HG02678 (cell line): ENCODE results near the gene ZBTB38.

ENCODE experiments used
- ATAC-seq: cut with Tn5 transposase; IDR thresholded peaks from one replicate; pipeline ENCODE4 v1.9.1; 2021; ENCODE audit warnings: mild to moderate bottlenecking, moderate library complexity; ENCODE audit not compliant: unreplicated experiment

ZBTB38 gene, protein sequence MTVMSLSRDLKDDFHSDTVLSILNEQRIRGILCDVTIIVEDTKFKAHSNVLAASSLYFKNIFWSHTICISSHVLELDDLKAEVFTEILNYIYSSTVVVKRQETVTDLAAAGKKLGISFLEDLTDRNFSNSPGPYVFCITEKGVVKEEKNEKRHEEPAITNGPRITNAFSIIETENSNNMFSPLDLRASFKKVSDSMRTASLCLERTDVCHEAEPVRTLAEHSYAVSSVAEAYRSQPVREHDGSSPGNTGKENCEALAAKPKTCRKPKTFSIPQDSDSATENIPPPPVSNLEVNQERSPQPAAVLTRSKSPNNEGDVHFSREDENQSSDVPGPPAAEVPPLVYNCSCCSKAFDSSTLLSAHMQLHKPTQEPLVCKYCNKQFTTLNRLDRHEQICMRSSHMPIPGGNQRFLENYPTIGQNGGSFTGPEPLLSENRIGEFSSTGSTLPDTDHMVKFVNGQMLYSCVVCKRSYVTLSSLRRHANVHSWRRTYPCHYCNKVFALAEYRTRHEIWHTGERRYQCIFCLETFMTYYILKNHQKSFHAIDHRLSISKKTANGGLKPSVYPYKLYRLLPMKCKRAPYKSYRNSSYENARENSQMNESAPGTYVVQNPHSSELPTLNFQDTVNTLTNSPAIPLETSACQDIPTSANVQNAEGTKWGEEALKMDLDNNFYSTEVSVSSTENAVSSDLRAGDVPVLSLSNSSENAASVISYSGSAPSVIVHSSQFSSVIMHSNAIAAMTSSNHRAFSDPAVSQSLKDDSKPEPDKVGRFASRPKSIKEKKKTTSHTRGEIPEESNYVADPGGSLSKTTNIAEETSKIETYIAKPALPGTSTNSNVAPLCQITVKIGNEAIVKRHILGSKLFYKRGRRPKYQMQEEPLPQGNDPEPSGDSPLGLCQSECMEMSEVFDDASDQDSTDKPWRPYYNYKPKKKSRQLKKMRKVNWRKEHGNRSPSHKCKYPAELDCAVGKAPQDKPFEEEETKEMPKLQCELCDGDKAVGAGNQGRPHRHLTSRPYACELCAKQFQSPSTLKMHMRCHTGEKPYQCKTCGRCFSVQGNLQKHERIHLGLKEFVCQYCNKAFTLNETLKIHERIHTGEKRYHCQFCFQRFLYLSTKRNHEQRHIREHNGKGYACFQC (N-terminal part only)

DNA sequence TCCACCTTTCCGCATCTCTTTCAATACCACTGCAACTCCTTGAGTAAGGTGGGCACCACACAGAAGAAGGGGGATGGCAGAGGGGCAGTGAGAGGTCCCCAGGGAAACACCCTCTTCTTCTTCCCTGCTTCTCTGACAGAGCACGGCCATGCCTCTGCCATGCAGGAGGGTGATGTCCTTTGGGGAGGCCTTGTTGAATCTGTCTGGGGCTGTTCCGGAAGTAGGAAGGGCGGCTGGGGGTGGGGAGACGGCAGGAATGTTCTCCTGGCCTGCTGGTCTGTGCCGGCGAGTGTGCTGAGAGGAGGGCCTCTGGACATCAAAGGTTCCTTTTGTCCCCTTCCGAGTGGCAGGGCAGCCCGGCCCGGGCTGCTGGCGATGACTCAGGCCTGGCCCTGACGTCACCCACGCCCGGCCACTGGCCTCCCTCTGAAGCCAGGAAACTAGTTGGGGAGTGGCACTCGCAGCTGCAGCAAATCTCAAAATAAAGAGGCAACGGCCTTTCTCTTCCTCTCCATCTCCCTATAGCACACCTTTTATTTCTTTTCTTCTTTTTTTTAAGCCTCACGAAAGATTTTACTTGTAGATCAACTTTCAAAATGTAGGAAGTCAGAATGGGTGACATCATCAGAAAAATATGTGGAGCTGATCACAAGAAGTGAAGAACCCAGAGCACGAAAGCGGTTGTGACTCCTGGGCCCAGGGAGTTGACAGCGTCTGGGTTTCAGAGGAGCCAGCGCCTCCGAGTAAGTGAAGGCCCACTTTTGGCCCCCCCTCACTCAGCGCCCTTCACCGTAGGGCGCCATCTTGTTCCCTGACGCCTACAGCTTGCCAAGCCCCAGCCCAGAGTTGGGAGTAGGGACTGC, at the start of gene ZBTB38:
Gene ZBTB38 (plus strand): TSS at position 443 of the 863 bp plus-strand sequence. CDS start 73,885 bp downstream, outside the sequence.
- ATAC-seq = no peak

GRCh38 chr3:141320399-141321108, 47.8 kb upstream of the ZBTB38 start:
- ATAC-seq = no peak

- ATAC-seq = no peak
Measured at GRCh38 chr3:141321109-141321497, 47.2 kb upstream of the ZBTB38 start.

- ATAC-seq = no peak
Measured at GRCh38 chr3:141323936-141324704, 44.2 kb upstream of the ZBTB38 start.

GRCh38 chr3:141326123-141326522, 42.2 kb upstream of the ZBTB38 start:
- ATAC-seq = no peak

GRCh38 chr3:141326626-141327025, 41.7 kb upstream of the ZBTB38 start:
- ATAC-seq = no peak

GRCh38 chr3:141328286-141329166, 39.8 kb upstream of the ZBTB38 start:
- ATAC-seq = peak; percentile 62

DNA sequence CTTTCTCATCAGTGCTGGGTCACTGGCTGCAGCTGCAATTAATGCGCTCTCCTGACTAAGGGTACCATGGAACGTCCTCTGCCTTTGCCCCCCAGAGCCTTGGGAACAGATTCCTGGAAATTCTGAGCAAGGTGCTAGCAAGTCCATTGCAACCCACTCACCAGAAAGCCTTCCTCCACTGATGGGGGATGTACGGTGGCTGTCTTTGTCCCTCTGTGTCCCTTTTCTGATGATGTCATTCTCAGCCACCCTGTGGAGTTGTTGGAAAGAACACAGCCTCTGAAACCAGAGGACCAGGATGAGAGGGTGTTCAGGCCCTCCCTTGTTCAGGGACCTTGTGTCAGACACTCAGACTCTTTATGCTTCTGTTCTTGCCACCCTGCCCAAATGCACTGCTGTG, 38.1 kb upstream of the ZBTB38 start:
- no peak for ATAC-seq

DNA sequence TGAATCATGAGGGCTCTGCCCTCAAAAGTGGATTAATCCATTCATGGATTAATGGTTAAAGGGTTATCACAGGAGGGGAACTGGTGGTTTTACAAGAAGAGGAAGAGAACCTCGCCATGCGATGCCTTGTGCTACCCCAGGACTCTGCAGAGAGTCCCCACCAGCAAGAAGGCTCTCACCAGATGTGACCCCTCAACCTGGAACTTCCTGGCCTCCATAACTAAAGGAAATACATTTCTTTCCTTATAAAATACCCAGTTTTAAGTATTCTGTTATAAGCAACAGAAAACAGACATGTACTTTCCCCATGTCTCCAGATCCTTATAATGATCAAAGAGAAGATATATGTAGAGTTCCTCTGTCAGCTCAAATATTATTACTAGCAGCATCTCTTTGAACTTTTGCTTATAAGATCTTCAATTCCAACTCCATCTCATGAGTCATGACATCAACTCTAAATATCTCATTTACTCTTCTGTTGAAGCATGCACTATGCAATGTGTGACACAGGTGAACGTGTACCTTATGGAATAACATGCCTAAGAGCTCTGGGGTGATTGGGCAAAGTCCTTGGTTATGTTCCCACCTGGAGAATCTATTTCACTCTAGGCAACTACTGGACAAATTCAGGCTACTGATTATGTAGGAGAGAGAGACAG, 37.5 kb upstream of the ZBTB38 start:
- no peak for ATAC-seq

DNA sequence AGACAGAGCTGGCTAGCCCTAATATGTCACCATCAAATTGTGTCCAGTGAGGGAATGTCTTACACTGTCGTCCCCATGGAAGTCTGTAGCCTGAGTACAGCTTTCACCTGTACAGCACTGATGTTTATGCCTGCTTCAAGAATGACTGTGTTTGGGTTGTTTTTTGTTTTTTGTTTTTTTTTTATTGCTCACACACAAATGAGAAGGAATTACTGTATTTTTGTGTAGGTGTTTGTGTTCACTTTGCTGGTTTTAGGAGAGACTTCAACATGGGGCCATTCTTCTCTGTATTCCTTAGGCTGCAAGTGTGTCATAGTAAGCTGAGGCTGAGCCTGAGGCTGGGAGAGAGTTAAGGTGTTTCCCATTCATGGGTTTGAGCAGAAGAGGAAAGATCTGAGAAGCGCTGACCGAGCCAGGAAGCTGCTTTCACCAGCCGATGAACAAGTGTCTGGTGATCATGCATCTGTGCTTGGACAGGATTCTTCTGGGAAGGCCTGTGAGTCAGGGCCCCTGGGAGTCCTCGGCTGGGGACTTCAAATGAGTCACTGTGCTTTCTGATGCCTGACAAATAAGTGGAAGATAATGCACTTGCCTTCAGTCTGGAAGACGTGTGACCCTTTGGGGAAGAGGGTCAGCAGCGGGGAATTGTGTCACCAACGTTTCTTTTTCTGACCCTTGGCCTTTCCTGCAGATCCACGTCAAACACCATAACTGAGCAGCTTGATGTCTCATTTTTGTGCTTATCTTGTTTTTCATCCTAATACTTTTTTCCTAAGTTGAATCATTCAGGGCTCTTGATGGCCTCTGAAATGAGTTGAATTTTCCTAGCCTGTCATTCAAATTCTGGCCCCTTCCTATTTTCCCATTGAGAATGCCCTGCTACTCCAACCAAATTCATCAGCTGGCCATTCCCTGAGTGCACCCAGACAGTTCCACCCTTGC, 36.7 kb upstream of the ZBTB38 start:
- ATAC-seq = peak; percentile 37

DNA sequence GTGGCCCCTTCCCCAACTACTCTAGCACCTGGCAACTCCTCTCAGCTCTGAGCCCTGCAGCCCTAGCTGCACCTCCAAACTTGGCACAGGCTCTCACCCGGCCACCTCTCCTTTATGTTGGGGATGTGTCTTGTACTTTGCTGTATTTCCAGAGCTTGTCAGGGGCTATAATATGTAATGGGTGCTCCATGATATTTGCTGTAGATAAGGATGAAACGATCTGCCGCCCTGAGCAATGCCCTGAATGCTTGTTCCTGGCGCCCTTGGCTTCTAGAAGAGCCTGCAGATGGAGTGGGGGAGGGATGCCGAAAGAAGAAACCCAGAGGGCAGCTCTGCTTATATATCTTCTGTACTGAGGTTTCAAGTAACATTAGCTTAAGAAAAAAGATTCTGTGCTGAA, 35.9 kb upstream of the ZBTB38 start:
- no peak for ATAC-seq

- no peak for ATAC-seq
Measured at GRCh38 chr3:141333836-141334626, 34.3 kb upstream of the ZBTB38 start.

- ATAC-seq = no peak
Measured at GRCh38 chr3:141334627-141335250, 33.6 kb upstream of the ZBTB38 start.

DNA sequence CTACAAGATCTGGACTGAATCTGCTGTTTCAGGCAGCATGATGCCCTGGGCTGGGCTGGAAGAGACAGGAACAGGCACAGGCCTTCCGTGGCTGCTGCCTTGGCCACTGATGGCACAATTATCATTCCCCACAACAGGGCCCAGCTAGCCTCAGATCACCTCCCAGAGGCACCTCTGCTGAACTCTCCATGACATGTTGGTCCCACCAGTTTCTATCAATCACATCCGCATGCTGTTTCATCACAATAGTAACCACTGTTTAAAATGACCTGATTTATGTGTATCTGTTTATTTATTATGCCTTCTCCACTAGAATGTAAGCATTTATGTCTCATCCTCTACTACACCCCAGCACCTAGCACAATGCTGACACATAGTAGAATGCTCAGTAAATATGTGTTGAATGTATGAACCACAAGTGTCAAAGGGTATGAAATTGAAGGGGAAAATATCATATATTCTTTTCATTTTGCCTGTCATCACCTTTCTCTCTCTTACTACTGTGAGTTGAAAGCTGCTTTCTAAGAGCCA, 32.7 kb upstream of the ZBTB38 start:
- no peak for ATAC-seq
